Lower leg skin (tissue), 4 donors: Measurements from ENCODE around the gene ASPN. TPM values are rescaled to one million over a fixed set of nuclear protein-coding genes. Genes with fewer than 3 reads are reported as not detected.

ENCODE experiments used
- DNase-seq, 2 donors: peaks; one replicate each; pipeline ENCODE4 v3.0.0-alpha.2; 2019; ENCODE audit warnings: low spot score in 2 of 2
- H3K4me3 ChIP-seq: fragments of 200-600 bp; sonication (generic); 2 replicates; pipeline ENCODE4 v1.5.1; 2017; ENCODE audit warnings: mild to moderate bottlenecking, low read depth; ENCODE audit not compliant: poor library complexity, severe bottlenecking
- POLR2A ChIP-seq, 2 donors: fragments of 450-650 bp; IDR thresholded peaks; one replicate each; pipeline ENCODE4 v1.6.1; 2016 to 2017; ENCODE audit warnings: antibody characterized with exemption in 2 of 2, mild to moderate bottlenecking in 1 of 2, moderate library complexity in 1 of 2
- WGBS, 2 donors: methylation state at CpG; one replicate each; pipeline ENCODE4 v1.1.5; 2018; 5-methylcytosine and 5-hydroxymethylcytosine counted together
- intact Hi-C: fragments of 100-400 bp; cut with DNase I; formaldehyde crosslinking; loops from one replicate; pipeline ENCODE4 v1.15.0; 2023; ENCODE audit warnings: low total_unique reads
- total RNA-seq, 4 donors: library from RNA; depleted of rRNA; stranded (reverse); fragments of >200 nt; gene quantifications; one replicate each; pipeline ENCODE4 v1.1.0, GENCODE V29; 2016
- TF ChIP-seq, protein P1 (sequence below), 3 donors: fragments of 450-650 bp; IDR thresholded peaks; one replicate each; pipeline ENCODE4 v1.5.1; 2016; ENCODE audit warnings: antibody characterized with exemption in 3 of 3, mild to moderate bottlenecking in 3 of 3, moderate library complexity in 2 of 3

Gene ASPN
- total RNA-seq, 4 donors from 2014 or later = 3.0 to 9.1 (median 5.7) TPM

- TF ChIP-seq, protein P1, sequence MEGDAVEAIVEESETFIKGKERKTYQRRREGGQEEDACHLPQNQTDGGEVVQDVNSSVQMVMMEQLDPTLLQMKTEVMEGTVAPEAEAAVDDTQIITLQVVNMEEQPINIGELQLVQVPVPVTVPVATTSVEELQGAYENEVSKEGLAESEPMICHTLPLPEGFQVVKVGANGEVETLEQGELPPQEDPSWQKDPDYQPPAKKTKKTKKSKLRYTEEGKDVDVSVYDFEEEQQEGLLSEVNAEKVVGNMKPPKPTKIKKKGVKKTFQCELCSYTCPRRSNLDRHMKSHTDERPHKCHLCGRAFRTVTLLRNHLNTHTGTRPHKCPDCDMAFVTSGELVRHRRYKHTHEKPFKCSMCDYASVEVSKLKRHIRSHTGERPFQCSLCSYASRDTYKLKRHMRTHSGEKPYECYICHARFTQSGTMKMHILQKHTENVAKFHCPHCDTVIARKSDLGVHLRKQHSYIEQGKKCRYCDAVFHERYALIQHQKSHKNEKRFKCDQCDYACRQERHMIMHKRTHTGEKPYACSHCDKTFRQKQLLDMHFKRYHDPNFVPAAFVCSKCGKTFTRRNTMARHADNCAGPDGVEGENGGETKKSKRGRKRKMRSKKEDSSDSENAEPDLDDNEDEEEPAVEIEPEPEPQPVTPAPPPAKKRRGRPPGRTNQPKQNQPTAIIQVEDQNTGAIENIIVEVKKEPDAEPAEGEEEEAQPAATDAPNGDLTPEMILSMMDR (IDR thresholded peaks at IDR 0.05) = no peak
- no peak for TF ChIP-seq POLR2A (IDR thresholded peaks at IDR 0.05)
- DNase-seq = no peak
- H3K4me3 ChIP-seq = no peak overlapping the region
- intact Hi-C loops = no loop called here
- 65 to 75% methylated on average over 5 of the region's 5 CpGs for whole genome bisulfite sequencing, 2 donors
Observed at GRCh38 chr9:92432972-92433548, 49.2 kb downstream of the ASPN start.

- intact Hi-C loops = no loop called here
- H3K4me3 ChIP-seq = no peak overlapping the region
- 64% methylated on average over 5 of the region's 5 CpGs for WGBS, 2 donors
- no peak for TF ChIP-seq POLR2A (IDR thresholded peaks at IDR 0.05)
- TF ChIP-seq, protein P1 (IDR thresholded peaks at IDR 0.05) = no peak
- DNase-seq = no peak
Observed at GRCh38 chr9:92432350-92432749, 50.0 kb downstream of the ASPN start.

- TF ChIP-seq POLR2A (IDR thresholded peaks at IDR 0.05) = no peak
- TF ChIP-seq, protein P1 (IDR thresholded peaks at IDR 0.05) = no peak
- DNase-seq = no peak
- WGBS, 2 donors = 73 to 92% methylated on average over 2 of the region's 2 CpGs
- no peak overlapping the region for H3K4me3 ChIP-seq
- intact Hi-C loops = no loop called here
Observed at GRCh38 chr9:92429836-92430235, 52.5 kb downstream of the ASPN start.

GRCh38 chr9:92426501-92427145 is 55.7 kb downstream of the ASPN start:
- WGBS, 2 donors = 81 to 83% methylated on average over 5 of the region's 5 CpGs
- no peak overlapping the region for H3K4me3 ChIP-seq
- no peak for DNase-seq
- no peak for TF ChIP-seq POLR2A (IDR thresholded peaks at IDR 0.05)
- TF ChIP-seq, protein P1 (IDR thresholded peaks at IDR 0.05) = no peak
- intact Hi-C loops = no loop called here

- intact Hi-C loops = no loop called here
- no peak for DNase-seq
- no peak overlapping the region for H3K4me3 ChIP-seq
- 47 to 52% methylated on average over 2 of the region's 2 CpGs for WGBS, 2 donors
- TF ChIP-seq, protein P1 (IDR thresholded peaks at IDR 0.05) = no peak
- TF ChIP-seq POLR2A (IDR thresholded peaks at IDR 0.05) = no peak
Observed at GRCh38 chr9:92425474-92425873, 56.8 kb downstream of the ASPN start.
